Measurements from ENCODE around the gene CYP2W1. TPM values are rescaled to one million over a fixed set of nuclear protein-coding genes. Genes with fewer than 3 reads are reported as not detected.
"Not testable (repeated sequence)": the region's sequence is repeated elsewhere in the genome, so short reads cannot be mapped to it uniquely, and the experiment has no call there.

Gene CYP2W1
- total RNA-seq, 1 donor from 2014 or later, result not detected

DNA sequence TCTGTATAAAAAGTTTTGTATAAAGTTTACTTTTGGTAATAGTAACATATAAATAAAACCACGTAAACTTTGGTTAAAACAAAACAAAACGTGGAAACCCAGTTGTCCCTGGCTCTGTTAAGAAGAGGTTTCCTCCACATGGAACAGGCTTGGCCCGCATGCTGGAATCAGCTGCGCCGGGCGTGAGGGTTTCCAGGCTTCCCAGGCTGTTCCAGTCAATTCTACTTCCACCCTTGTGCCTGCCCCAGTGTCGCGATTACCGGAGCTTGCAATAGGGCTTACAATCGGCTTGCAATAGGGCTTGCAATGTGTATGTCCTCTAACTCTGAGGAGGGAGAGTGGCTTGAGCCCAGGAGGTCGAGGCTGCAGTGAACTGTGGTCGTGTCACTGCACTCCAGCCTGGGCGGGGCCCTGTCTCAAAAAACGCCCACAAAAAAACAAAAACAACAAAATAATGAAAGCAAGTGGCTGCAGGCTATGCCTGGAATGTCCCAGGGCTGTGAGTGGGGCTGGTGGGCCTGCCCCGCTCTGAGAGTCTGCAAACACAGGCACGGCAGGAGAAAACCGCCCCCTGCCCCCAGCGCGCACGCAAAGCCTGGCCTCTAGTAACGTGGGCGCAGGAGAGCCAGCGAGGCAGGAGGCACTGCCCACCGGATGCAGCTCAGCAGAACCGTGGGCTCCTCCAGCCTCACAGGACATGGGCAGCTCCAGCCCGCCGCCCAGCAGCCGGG lies 16.3 kb downstream of the CYP2W1 start:
- no peaks in the 10 kb centered on the region for H3K9me3 ChIP-seq
- H3K36me3 ChIP-seq, result peaks cover 31% of the 10 kb centered on the region
- intact Hi-C loops (cut with DNase I), result no loop called here
- ATAC-seq (no peak), DNase-seq (no peak)
- no peak overlapping the region for H3K4me3 ChIP-seq
- H3K4me1 ChIP-seq, result no peaks in the 10 kb centered on the region
- no peaks in the 10 kb centered on the region for H3K27me3 ChIP-seq (ENCODE audit: low read depth)
- H3K27ac ChIP-seq, result no peak overlapping the region
- TF ChIP-seq, protein P1, sequence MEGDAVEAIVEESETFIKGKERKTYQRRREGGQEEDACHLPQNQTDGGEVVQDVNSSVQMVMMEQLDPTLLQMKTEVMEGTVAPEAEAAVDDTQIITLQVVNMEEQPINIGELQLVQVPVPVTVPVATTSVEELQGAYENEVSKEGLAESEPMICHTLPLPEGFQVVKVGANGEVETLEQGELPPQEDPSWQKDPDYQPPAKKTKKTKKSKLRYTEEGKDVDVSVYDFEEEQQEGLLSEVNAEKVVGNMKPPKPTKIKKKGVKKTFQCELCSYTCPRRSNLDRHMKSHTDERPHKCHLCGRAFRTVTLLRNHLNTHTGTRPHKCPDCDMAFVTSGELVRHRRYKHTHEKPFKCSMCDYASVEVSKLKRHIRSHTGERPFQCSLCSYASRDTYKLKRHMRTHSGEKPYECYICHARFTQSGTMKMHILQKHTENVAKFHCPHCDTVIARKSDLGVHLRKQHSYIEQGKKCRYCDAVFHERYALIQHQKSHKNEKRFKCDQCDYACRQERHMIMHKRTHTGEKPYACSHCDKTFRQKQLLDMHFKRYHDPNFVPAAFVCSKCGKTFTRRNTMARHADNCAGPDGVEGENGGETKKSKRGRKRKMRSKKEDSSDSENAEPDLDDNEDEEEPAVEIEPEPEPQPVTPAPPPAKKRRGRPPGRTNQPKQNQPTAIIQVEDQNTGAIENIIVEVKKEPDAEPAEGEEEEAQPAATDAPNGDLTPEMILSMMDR (IDR thresholded peaks at IDR 0.05), result no peak

DNA sequence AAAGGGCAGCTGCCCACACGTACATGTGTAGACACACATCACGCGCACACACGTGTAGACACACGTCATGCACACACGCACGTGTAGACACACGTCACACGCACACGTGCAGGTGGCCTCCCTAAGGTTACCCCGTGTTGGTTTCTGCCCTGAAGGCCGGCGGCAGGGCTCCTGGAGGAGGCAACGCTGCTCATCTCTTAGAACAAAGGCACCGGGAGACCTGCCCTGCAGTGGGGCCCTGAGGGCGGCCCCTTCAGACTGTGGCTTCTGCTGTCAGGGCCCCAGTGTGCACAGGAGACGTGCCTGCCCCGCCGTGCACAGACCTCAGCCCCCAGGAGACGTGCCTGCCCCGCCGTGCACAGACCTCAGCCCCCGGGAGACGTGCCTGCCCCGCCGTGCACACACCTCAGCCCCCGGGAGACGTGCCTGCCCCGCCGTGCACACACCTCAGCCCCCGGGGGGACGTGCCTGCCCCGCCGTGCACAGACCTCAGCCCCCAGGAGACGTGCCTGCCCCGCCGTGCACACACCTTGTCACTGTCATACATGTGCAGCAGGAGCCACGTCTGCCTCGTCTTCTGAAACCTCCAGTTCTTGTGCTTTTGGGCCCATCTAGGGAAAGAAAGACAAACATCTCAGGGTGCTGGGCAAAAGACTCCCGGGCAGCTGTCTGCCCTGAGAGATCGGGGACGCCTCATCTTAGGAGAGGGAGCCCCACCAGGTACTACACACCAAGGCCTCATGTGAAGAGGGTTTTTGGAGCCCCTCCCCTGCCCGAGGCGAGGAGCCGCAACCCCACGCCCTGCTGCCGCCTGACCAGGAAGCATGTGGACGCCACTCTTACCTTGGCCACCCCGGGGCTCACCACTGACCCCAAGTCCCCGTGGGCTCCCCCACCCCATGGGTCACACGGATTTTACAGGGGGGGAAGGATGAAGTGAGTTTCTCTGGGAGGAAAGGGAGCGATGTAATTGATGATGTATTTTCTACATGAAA lies 17.3 kb downstream of the CYP2W1 start:
- H3K9me3 ChIP-seq, result no peaks in the 10 kb centered on the region
- ATAC-seq (no peak), DNase-seq (no peak)
- intact Hi-C loops (cut with DNase I), result no loop called here
- no peak overlapping the region for H3K27ac ChIP-seq
- no peaks in the 10 kb centered on the region for H3K4me1 ChIP-seq
- peaks cover 31% of the 10 kb centered on the region for H3K36me3 ChIP-seq
- TF ChIP-seq, protein P1 (IDR thresholded peaks at IDR 0.05), result no peak
- no peak overlapping the region for H3K4me3 ChIP-seq
- no peaks in the 10 kb centered on the region for H3K27me3 ChIP-seq (ENCODE audit: low read depth)

DNA sequence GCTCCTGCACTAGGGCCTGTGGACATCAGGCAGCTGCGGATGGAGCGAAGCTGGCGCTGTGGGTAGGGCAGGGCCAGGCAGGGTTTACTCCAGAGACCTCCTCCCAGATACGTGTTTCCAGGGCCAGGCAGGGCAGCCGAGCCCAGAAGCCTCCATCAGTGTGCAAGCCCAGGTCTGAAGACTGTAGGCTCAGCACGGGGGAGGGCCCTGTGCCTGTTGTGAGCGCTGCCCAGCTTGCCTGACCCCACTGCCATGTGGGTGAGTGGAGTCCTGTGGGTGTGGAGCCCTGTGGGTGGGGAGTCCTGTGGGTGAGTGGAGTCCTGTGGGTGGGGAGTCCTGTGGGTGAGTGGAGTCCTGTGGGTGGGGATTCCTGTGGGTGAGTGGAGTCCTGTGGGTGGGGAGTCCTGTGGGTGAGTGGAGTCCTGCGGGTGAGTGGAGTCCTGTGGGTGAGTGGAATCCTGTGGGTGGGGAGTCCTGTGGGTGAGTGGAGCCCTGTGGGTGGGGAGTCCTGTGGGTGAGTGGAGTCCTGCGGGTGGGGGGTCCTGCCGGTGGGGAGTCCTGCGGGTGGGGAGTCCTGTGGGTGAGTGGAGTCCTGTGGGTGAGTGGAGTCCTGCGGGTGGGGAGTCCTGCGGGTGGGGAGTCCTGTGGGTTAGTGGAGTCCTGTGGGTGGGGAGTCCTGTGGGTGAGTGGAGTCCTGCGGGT lies 18.2 kb downstream of the CYP2W1 start:
- ATAC-seq; intact Hi-C loops (cut with DNase I): not testable (repeated sequence)
- peaks cover 30% of the 10 kb centered on the region for H3K36me3 ChIP-seq

DNA sequence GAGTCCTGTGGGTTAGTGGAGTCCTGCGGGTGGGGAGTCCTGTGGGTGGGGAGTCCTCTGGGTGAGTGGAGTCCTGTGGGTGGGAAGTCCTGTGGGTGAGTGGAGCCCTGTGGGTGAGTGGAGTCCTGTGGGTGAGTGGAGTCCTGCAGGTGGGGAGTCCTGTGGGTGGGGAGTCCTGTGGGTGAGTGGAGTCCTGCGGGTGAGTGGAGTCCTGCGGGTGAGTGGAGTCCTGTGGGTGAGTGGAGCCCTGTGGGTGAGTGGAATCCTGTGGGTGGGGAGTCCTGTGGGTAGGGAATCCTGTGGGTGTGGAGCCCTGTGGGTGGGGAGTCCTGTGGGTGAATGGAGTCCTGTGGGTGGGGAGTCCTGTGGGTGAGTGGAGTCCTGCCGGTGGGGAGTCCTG lies 19.0 kb downstream of the CYP2W1 start:
- H3K27ac ChIP-seq; H3K27me3 ChIP-seq (ENCODE audit: low read depth); ATAC-seq; DNase-seq; H3K9me3 ChIP-seq; H3K4me3 ChIP-seq; H3K4me1 ChIP-seq; intact Hi-C loops (cut with DNase I): not testable (repeated sequence)
- peaks cover 27% of the 10 kb centered on the region for H3K36me3 ChIP-seq

More for the DNA sequence above, 18.2 kb downstream of the CYP2W1 start:
- H3K27me3 ChIP-seq (ENCODE audit: low read depth); H3K4me1 ChIP-seq; H3K9me3 ChIP-seq; DNase-seq; H3K4me3 ChIP-seq; H3K27ac ChIP-seq: not testable (repeated sequence)

DNA sequence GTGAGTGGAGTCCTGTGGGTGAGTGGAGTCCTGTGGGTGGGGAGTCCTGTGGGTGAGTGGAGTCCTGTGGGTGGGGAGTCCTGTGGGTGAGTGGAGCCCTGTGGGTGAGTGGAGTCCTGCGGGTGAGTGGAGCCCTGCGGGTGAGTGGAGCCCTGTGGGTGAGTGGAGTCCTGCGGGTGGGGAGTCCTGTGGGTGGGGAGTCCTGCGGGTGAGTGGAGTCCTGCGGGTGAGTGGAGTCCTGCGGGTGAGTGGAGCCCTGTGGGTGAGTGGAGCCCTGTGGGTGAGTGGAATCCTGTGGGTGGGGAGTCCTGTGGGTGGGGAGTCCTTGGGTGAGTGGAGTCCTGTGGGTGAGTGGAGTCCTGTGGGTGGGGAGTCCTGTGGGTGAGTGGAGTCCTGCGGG lies 19.5 kb downstream of the CYP2W1 start:
- H3K4me1 ChIP-seq; ATAC-seq; H3K4me3 ChIP-seq; H3K27me3 ChIP-seq (ENCODE audit: low read depth); intact Hi-C loops (cut with DNase I); H3K27ac ChIP-seq; DNase-seq; H3K9me3 ChIP-seq: not testable (repeated sequence)
- H3K36me3 ChIP-seq, result peaks cover 31% of the 10 kb centered on the region

DNA sequence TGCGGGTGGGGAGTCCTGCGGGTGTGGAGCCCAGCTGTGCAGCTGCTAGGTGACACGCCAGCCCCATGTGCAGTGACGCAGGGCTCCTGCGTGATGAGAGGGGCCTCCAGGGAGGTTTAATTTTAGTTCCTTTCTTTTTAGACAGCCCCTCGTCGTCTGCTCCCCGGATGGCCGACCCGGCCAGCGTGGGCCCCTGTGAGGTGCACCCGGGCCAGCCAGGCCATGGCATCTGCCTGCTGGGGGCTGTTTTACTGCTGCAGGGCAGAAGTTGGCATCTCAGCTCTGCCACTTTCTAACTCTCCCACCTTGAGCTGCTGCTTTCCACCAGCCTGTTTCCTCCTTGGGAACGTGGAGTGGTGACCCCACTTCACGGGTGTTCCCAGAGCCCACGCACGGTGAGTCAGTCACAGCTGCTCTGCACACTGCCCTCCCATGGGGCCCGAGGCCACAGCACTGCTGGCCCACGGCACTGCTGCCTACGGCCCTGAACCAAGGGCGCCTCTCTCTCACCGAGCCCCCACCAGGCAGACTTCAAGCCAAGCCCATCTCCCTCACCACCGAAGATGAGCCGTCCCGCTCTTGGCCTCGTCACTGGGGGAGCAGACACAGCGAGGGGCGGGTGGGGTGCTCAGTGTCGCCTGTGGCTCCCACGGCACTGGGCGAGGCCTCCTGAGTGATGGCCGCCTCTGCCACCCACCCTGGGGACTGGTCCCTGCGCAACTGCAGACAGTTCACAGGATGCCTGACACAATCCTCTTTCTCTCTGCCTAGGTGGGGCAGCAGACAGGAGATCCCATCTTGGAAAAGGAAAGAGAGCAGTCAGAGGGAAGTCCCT lies 21.3 kb downstream of the CYP2W1 start:
- Histone ChIP-seq H3K27me3 (ENCODE audit: low read depth) (no peaks in the 10 kb centered on the region), H3K27ac (no peak overlapping the region), H3K36me3 (peaks cover 26% of the 10 kb centered on the region), H3K4me1 (no peaks in the 10 kb centered on the region), H3K4me3 (no peak overlapping the region), H3K9me3 (no peaks in the 10 kb centered on the region)
- TF ChIP-seq, protein P1 (IDR thresholded peaks at IDR 0.05), result no peak
- intact Hi-C loops (cut with DNase I), result no loop called here
- DNase-seq, result no peak
- no peak for ATAC-seq

Measured in lower lobe of right lung (tissue), 2 donors.